ENCODE results near the gene THBS1.
A peak's percentile ranks its signal among the peaks of the same experiment; 100 is the strongest.

Gene THBS1

DNA sequence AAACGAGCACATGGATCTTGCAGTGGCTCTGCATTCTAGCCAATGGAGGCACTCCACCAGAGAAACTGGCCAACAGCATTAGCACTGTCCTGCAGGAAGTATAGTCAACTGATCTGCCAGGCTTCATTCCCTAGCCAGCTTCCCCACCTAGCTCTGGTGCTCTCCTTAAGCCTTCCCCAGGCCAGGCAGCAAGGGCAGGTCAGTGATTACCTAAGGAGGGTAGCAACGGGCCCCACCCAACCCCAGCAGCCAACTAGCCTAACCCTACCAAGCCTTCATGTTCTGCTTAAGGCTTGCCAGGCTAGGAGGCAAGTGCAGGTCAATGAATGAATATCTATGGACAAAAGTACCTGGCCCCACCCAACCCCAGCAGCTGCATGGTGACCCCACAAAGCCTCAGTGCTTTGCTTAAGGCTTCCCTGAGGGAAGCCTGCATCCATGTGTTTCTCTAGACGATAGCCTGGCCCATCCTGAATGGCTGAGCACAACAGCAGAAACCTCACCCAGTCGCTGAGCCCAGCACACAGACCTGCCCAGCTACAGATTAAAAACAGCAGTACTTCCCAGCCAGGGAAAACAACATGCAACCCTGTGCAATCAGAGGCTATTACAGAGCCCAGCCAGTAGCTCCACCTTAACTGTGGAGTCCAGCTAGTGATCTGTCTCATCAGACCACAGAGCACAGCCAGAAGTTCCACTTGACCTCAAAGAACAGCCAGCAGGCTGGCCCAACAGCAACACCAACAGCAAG is 28.5 kb downstream of the THBS1 start:
- DNase-seq: no peak

GRCh38 chr15:39610665-39611064 is 29.8 kb downstream of the THBS1 start:
- DNase-seq: no peak

GRCh38 chr15:39613271-39613670 is 32.4 kb downstream of the THBS1 start:
- peak; percentile 32 for DNase-seq

GRCh38 chr15:39613861-39614260 is 33.0 kb downstream of the THBS1 start:
- DNase-seq: no peak

GRCh38 chr15:39616731-39617455 is 36.0 kb downstream of the THBS1 start:
- peak; percentile 3 for DNase-seq

DNA sequence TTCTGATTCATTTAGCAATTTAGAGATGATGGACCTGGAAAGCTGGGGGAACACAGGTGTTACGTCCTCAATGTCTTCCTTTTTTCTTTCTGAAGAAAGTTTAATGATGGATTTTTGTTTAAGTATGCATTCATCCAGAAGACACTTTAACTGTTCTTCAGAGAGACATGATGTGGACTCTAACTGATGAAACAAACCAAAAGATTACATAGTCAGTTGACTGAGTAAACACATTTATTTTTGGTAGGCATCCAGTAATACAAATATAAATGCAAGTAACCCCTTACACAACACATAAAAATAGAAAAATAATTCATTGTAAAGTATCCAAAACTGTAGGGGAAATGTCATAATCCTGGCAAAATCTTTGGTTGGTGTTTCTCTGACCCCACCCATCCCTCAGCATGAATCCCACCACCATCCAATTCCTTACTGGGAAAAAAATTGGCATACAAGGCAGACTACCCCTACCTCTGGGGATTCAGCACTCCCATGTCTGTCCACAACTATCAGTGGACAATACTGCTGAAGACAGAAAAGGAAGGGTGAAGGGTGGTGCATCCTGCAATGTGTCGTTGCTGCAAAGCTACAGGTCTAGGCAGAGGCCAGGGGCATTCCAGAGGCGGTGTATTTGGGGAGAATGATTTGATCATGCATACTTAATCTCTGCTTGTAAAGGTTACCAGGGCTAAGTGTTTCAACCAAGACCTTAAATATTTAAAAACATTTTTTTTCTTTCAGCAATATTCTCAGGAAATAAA is 37.4 kb downstream of the THBS1 start:
- no peak for DNase-seq

- DNase-seq: no peak
These were observed 40.3 kb downstream of the THBS1 start for GRCh38 chr15:39621210-39621609.

DNA sequence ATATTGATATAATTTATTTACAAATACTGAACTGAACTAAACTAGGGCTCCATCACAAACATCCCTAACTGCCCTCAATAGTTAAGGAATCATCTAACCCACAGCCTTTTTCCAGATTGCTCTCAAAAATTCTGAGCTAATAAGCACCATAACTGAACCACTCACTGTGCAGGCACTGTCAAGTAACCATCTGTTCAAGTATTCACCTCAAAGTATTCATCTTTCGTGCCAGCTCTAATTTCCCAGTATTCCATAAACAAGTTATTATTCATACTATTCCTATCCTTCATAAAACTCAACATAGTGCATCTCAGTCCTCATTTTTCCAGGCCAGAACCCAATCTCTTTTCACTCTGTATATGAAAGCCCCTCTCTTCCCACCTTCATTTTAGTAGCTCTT is 41.1 kb downstream of the THBS1 start:
- DNase-seq: no peak

DNA sequence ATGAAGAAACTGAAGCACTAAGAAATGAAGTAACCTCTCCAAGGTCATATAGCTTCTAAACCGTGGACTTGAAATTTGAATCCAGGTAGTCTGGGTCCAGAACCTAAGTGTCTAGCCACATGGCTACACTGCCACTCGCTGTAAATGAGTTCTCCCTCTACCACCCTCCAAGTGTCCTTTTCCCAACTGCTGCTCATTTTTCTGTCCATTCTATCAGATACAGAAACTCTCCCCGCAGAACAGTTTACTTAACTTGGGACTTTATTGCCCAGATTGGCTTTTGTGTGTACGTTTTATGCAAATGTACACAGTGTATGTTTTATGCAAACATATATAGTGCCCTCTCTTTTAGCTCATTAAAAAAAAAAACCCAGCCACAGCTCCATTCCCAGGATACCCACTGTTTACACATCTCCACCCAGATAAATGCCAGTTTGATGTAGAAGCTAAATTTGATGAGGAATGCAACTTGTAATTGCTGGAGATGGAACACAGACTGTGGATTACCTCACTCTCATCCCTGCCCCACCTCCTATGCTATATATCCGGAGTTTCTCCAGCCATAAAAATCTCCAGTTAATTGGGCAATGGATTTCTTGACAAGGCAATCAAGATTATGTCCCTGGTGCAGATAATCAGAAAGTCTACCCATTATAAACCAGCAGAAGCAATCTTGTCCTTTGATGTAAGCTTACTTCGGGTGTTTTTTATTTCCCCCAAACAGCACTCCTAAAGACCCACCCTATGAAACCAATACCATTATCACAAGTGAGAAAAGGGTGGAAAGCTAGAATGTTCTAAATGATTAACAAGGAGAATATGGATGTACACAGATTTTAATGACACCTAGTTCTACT is 42.0 kb downstream of the THBS1 start:
- no peak for DNase-seq

- DNase-seq: no peak
These were observed 42.7 kb downstream of the THBS1 start for GRCh38 chr15:39623529-39623931.

DNA sequence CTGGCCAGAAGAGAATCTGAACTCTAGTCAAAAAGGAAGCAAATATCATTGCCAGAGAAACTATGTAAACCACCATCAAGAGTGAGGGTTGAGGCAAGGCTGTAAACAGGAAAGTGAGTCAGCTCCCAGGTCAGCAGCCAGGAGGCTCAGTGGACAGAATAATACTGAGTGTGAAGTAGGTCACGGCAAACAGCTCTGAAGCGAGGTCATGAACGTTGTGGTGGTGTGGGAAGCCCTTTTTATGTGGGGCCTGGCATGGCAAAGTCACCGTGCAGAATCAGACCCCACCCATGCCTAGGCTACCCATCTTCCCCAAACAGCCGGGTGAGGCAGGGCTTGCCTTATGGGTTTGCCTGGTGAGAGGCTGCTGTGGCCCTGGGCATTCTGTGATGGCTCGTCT is 43.9 kb downstream of the THBS1 start:
- DNase-seq: peak; percentile 90

GRCh38 chr15:39625451-39625850 is 44.6 kb downstream of the THBS1 start:
- no peak for DNase-seq

DNA sequence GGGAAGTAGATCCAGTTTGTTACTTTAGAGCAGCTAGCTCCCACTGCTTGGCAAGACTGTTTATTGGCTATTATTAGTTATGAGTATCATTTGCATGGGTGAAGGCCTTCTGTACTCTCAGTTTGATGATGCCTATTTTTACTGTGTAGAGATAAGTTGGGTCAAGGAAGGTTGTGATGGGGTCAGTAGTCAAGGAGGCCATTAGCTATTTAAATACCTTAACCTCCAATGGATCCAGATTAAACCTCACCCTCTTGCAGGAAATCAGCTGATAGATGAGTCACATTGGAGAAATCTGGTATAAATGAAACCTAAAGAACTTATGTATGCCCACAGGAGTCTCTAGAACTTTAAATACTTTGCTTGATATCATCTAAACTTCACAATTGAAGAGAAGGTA is 45.0 kb downstream of the THBS1 start:
- peak; percentile 46 for DNase-seq

- DNase-seq: no peak
These were observed 46.7 kb downstream of the THBS1 start for GRCh38 chr15:39627451-39628143.

GRCh38 chr15:39628144-39628508 is 47.2 kb downstream of the THBS1 start:
- no peak for DNase-seq

- DNase-seq: no peak
These were observed 47.8 kb downstream of the THBS1 start for GRCh38 chr15:39628546-39629257.

- DNase-seq: peak; percentile 35
These were observed 48.5 kb downstream of the THBS1 start for GRCh38 chr15:39629371-39629770.

- no peak for DNase-seq
These were observed 49.0 kb downstream of the THBS1 start for GRCh38 chr15:39629906-39630305.

DNA sequence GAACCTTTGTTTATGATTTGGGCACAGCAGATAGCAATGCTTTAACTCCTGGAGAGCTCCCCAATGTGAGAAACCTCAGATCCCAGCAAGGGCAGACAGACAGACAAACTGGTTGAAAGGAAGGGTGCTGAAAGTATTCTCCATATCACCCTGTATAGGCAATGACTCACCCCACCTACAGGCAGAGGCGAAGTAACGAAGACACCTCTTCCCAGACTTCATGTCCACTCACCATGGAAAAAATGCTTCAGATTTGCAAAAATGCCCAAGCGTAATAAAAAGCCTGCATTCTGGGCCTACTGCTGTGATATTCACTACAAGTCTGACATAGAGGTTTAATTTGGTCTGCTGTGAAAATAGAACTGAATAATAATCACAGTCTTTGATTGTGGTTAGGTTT is 50.5 kb downstream of the THBS1 start:
- peak; percentile 15 for DNase-seq

DNA sequence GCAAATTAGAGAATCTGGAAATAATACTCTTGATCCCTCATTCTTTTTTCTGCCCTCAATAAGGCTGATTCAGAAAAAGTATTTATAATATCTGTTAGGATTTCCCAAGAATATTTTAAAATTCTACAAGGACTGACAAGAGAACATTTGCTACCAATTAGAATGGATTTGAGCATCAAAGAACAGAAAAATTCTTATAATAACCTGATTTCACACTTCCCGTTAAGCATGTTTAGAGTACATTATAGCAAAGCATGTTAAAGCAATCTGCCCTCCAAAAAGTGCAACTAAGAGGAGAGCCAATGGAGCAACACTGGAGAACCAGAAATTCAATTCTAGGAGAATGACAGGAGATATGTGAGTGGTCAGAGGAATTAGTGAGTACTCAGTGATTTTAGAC is 57.2 kb downstream of the THBS1 start:
- DNase-seq: no peak

DNA sequence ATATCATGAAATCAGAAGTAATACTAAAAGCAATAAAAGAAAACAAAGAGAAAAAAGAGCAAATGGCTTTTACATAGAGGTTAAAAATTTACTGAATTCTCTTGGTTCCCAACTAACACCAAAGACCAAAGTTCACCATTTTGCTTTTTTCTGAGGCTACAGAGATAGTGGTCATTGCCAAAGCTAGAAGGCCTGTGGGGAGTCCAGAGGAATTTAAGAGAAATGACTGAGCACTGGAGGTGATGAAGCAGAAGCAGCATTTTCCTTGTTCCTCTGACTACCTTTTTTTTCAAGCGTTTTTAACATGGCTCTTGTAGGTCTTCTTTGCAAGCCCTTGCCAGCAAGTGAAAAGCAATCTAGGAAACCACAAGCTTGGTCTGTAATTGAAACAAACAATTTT is 58.2 kb downstream of the THBS1 start:
- DNase-seq: no peak

DNA sequence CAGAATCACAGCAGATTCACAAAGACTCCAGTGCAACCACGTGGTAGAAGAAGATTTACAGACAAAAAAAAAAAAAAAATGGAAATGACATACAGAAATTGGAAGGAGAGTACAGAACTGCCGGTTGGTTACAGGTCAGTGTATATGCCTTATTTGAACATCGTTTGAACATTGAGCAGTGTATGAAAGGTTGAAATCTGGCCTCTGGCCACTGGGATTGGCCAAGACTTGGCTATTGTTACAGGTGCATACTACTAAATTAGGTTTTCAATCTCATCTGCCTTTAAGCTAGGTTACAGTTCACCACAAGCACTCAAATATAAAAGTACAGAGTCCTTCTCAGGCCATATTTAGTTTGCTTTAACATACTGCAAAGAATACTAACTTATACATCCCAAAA is 59.8 kb downstream of the THBS1 start:
- no peak for DNase-seq

All from EL (cell line).